ENCODE measurements around the gene KCTD17.

The KCTD17 gene

DNA sequence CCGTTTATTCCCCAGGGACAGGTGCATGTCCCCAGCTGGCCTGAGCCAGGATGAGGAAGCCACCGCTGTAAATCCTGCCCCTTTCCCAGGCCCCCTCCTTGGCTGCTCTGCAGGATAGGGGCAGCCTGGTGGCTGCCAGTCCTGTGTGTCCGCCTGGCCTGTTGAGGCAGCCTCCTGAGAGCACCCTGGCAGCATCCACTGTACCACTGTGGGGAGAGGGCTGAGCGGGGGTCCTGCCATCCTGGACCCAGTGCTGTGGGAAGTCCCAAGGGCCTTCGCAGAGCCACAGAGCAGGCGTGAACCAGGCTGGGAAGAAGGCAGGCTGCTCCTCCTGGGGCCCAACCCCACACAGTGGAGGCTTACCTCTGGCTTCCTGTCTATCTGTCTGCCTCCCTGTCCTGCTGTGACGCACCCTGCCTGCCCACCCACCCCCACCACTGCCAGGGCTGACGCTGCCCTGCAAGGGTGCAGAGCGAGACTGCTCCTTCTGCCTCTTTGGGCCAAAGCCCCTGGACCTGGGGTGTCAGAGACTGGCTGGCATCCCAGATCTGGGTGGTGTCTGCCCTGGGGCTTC lies 8.4 kb downstream of the KCTD17 start:
- no peak overlapping the region for H3K27ac ChIP-seq (ENCODE audit: insufficient read depth in 1 of 2, low read depth in 1 of 2, low read length in 2 of 2, poor library complexity in 1 of 2, severe bottlenecking in 2 of 2)
- CTCF ChIA-PET = no interaction called here
- DNase-seq = no peak
- H3K9me3 ChIP-seq (ENCODE audit: control extremely low read depth in 1 of 5, control insufficient read depth in 4 of 5, insufficient read depth in 2 of 5, low read depth in 1 of 5, low read length in 4 of 5) = no peaks in the 10 kb centered on the region
- peaks cover 0 to 30% (median 5%) of the 10 kb centered on the region in 4 experiments for H3K36me3 ChIP-seq (ENCODE audit: control insufficient read depth in 4 of 4, insufficient read depth in 4 of 4, low read length in 3 of 4)
- POLR2A ChIA-PET = no interaction called here
- WGBS (ENCODE audit: insufficient coverage) = 98% methylated on average over 6 of the region's 9 CpGs
- no peak overlapping the region for H3K4me3 ChIP-seq (ENCODE audit: control insufficient read depth in 1 of 7, extremely low read depth in 1 of 7, insufficient read depth in 4 of 7, low read depth in 2 of 7, low read length in 6 of 7)
- no peaks in the 10 kb centered on the region for H3K27me3 ChIP-seq (replicated peaks in 2 of 5; ENCODE audit: control insufficient read depth in 4 of 5, insufficient read depth in 5 of 5, low read length in 4 of 5)
- peaks cover 0 to 2% (median 0%) of the 10 kb centered on the region in 4 experiments for H3K4me1 ChIP-seq (ENCODE audit: control extremely low read depth in 1 of 4, control insufficient read depth in 4 of 4, insufficient read depth in 4 of 4, low read length in 3 of 4)

- H3K4me1 ChIP-seq (ENCODE audit: control extremely low read depth in 1 of 4, control insufficient read depth in 4 of 4, insufficient read depth in 4 of 4, low read length in 3 of 4) = peaks cover 0 to 2% (median 0%) of the 10 kb centered on the region in 4 experiments
- CTCF ChIA-PET = no interaction called here
- no peaks in the 10 kb centered on the region for H3K9me3 ChIP-seq (ENCODE audit: control extremely low read depth in 1 of 5, control insufficient read depth in 4 of 5, insufficient read depth in 2 of 5, low read depth in 1 of 5, low read length in 4 of 5)
- WGBS (ENCODE audit: insufficient coverage) = 90% methylated on average over 17 of the region's 28 CpGs
- peaks cover 0 to 25% (median 5%) of the 10 kb centered on the region in 4 experiments for H3K36me3 ChIP-seq (ENCODE audit: control insufficient read depth in 4 of 4, insufficient read depth in 4 of 4, low read length in 3 of 4)
- POLR2A ChIA-PET = no interaction called here
- H3K4me3 ChIP-seq (ENCODE audit: control insufficient read depth in 1 of 7, extremely low read depth in 1 of 7, insufficient read depth in 4 of 7, low read depth in 2 of 7, low read length in 6 of 7) = no peak overlapping the region
- H3K27ac ChIP-seq (ENCODE audit: insufficient read depth in 1 of 2, low read depth in 1 of 2, low read length in 2 of 2, poor library complexity in 1 of 2, severe bottlenecking in 2 of 2) = no peak overlapping the region
- H3K27me3 ChIP-seq (replicated peaks in 2 of 5; ENCODE audit: control insufficient read depth in 4 of 5, insufficient read depth in 5 of 5, low read length in 4 of 5) = no peaks in the 10 kb centered on the region
- no peak for DNase-seq
Observed at GRCh38 chr22:37060801-37061610, 9.5 kb downstream of the KCTD17 start.

DNA sequence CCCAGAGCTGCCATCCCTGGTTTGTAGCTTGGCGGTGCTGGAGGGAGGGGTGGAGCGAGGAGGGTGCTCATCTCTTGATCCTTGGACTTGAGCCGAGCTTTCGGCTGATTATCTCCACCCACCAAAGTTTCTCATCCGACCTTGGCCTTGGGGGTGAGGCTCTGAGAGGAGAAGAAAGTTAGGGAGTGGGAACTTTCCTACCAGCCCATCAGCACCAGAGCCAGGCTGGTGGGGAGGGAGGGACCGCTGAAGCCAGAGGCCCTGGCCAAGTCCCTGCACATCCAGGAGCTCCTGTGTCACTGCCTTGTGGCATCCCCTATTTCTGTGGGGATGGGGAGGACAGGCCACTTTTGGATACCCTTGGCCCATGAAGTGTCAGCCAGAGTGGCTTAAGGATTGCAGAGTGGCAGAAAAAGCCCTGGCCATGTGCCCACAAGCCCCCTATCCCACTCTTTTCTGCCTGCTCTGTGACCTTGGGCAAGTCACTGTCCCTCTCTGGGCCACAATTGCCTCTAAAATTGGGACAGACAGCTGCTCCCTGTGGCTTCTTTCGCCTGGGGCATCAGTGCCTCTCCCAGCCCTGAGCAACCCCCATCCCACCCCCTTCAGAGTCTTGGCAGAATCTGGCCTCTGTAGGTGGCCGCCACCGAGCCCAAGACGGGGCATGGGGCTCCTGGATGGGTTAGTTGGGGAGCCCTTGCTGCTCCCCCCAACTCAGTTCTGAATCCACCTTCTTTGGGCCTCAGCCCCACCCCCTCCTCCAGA lies 10.3 kb downstream of the KCTD17 start:
- ChIA-PET POLR2A (no interaction called here), CTCF (no interaction called here)
- WGBS (ENCODE audit: insufficient coverage) = 95% methylated on average over 4 of the region's 10 CpGs
- H3K27me3 ChIP-seq (replicated peaks in 2 of 5; ENCODE audit: control insufficient read depth in 4 of 5, insufficient read depth in 5 of 5, low read length in 4 of 5) = peaks cover 0 to 3% (median 0%) of the 10 kb centered on the region in 5 experiments
- H3K4me3 ChIP-seq (ENCODE audit: control insufficient read depth in 1 of 7, extremely low read depth in 1 of 7, insufficient read depth in 4 of 7, low read depth in 2 of 7, low read length in 6 of 7) = no peak overlapping the region
- H3K36me3 ChIP-seq (ENCODE audit: control insufficient read depth in 4 of 4, insufficient read depth in 4 of 4, low read length in 3 of 4) = peaks cover 0 to 19% (median 5%) of the 10 kb centered on the region in 4 experiments
- H3K4me1 ChIP-seq (ENCODE audit: control extremely low read depth in 1 of 4, control insufficient read depth in 4 of 4, insufficient read depth in 4 of 4, low read length in 3 of 4) = peaks cover 0 to 2% (median 0%) of the 10 kb centered on the region in 4 experiments
- H3K9me3 ChIP-seq (ENCODE audit: control extremely low read depth in 1 of 5, control insufficient read depth in 4 of 5, insufficient read depth in 2 of 5, low read depth in 1 of 5, low read length in 4 of 5) = no peaks in the 10 kb centered on the region
- H3K27ac ChIP-seq (ENCODE audit: insufficient read depth in 1 of 2, low read depth in 1 of 2, low read length in 2 of 2, poor library complexity in 1 of 2, severe bottlenecking in 2 of 2) = no peak overlapping the region
- no peak for DNase-seq

- ChIA-PET POLR2A (no interaction called here), CTCF (interaction anchor here (0.9 kb wide), 1 partner anchor 19 kb away, joined by 3 read pairs; no protein-coding TSS in a partner anchor)
- DNase-seq = no peak
- Histone ChIP-seq H3K4me1 (ENCODE audit: control extremely low read depth in 1 of 4, control insufficient read depth in 4 of 4, insufficient read depth in 4 of 4, low read length in 3 of 4) (peaks cover 0 to 2% (median 0%) of the 10 kb centered on the region in 4 experiments), H3K9me3 (ENCODE audit: control extremely low read depth in 1 of 5, control insufficient read depth in 4 of 5, insufficient read depth in 2 of 5, low read depth in 1 of 5, low read length in 4 of 5) (no peaks in the 10 kb centered on the region), H3K36me3 (ENCODE audit: control insufficient read depth in 4 of 4, insufficient read depth in 4 of 4, low read length in 3 of 4) (peaks cover 0 to 14% (median 4%) of the 10 kb centered on the region in 4 experiments), H3K4me3 (ENCODE audit: control insufficient read depth in 1 of 7, extremely low read depth in 1 of 7, insufficient read depth in 4 of 7, low read depth in 2 of 7, low read length in 6 of 7) (no peak overlapping the region), H3K27me3 (replicated peaks in 2 of 5; ENCODE audit: control insufficient read depth in 4 of 5, insufficient read depth in 5 of 5, low read length in 4 of 5) (peaks cover 0 to 5% (median 0%) of the 10 kb centered on the region in 5 experiments), H3K27ac (ENCODE audit: insufficient read depth in 1 of 2, low read depth in 1 of 2, low read length in 2 of 2, poor library complexity in 1 of 2, severe bottlenecking in 2 of 2) (no peak overlapping the region)
- WGBS (ENCODE audit: insufficient coverage) = 50% methylated on average over 5 of the region's 7 CpGs
Observed at GRCh38 chr22:37062376-37062675, 10.8 kb downstream of the KCTD17 start.

DNA sequence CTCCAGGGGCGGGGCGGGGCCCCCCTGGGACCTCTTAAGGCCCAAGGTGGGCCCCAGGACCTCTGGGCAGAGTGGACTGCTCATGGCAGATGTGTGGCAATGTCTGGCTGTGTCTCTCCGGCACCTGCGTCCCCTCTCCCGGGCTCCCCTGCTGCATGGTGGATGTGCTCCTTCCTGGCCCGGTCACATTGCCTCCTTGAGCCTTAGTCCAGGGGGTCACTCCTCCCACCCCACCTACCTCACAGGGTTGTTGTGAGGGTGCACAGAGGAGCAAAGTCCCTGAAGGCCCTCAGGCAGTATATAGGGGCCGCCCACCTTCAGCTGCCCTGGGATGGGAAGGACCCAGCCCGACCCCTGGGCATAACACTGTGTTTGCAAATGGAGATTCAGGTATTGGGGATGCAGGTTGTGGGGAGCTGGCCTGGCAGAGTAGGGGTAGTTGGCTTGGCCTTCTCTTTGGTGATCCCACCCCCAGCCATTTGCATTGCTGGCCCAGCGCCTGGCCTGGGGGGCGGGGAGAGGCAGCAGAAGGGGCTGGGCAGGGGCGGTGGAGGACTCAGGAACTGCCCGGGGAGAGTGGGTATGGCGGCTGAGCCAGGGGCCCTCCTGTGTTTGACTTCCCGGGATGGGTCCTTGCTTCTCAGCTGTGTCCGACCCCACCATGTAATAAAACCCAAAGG lies 11.3 kb downstream of the KCTD17 start:
- Histone ChIP-seq H3K27ac (ENCODE audit: insufficient read depth in 1 of 2, low read depth in 1 of 2, low read length in 2 of 2, poor library complexity in 1 of 2, severe bottlenecking in 2 of 2) (no peak overlapping the region), H3K27me3 (replicated peaks in 2 of 5; ENCODE audit: control insufficient read depth in 4 of 5, insufficient read depth in 5 of 5, low read length in 4 of 5) (peaks cover 0 to 10% (median 3%) of the 10 kb centered on the region in 5 experiments), H3K36me3 (ENCODE audit: control insufficient read depth in 4 of 4, insufficient read depth in 4 of 4, low read length in 3 of 4) (peaks cover 0 to 10% (median 1%) of the 10 kb centered on the region in 4 experiments), H3K4me3 (ENCODE audit: control insufficient read depth in 1 of 7, extremely low read depth in 1 of 7, insufficient read depth in 4 of 7, low read depth in 2 of 7, low read length in 6 of 7) (no peak overlapping the region), H3K9me3 (ENCODE audit: control extremely low read depth in 1 of 5, control insufficient read depth in 4 of 5, insufficient read depth in 2 of 5, low read depth in 1 of 5, low read length in 4 of 5) (no peaks in the 10 kb centered on the region), H3K4me1 (ENCODE audit: control extremely low read depth in 1 of 4, control insufficient read depth in 4 of 4, insufficient read depth in 4 of 4, low read length in 3 of 4) (peaks cover 0 to 2% (median 0%) of the 10 kb centered on the region in 4 experiments)
- no peak for DNase-seq
- 100% methylated on average over 4 of the region's 15 CpGs for WGBS (ENCODE audit: insufficient coverage)
- POLR2A ChIA-PET = no interaction called here
- CTCF ChIA-PET = interaction anchor here (0.9 to 1.5 kb wide), 2 partner anchors 14 to 20 kb away, joined by 3 to 5 read pairs; no protein-coding TSS in a partner anchor

GRCh38 chr22:37063431-37064420 lies 12.2 kb downstream of the KCTD17 start:
- Histone ChIP-seq H3K9me3 (ENCODE audit: control extremely low read depth in 1 of 5, control insufficient read depth in 4 of 5, insufficient read depth in 2 of 5, low read depth in 1 of 5, low read length in 4 of 5) (no peaks in the 10 kb centered on the region), H3K36me3 (ENCODE audit: control insufficient read depth in 4 of 4, insufficient read depth in 4 of 4, low read length in 3 of 4) (peaks cover 0 to 6% (median 1%) of the 10 kb centered on the region in 4 experiments), H3K27ac (ENCODE audit: insufficient read depth in 1 of 2, low read depth in 1 of 2, low read length in 2 of 2, poor library complexity in 1 of 2, severe bottlenecking in 2 of 2) (no peak overlapping the region), H3K27me3 (replicated peaks in 2 of 5; ENCODE audit: control insufficient read depth in 4 of 5, insufficient read depth in 5 of 5, low read length in 4 of 5) (peaks cover 0 to 19% (median 12%) of the 10 kb centered on the region in 5 experiments), H3K4me3 (ENCODE audit: control insufficient read depth in 1 of 7, extremely low read depth in 1 of 7, insufficient read depth in 4 of 7, low read depth in 2 of 7, low read length in 6 of 7) (no peak overlapping the region), H3K4me1 (ENCODE audit: control extremely low read depth in 1 of 4, control insufficient read depth in 4 of 4, insufficient read depth in 4 of 4, low read length in 3 of 4) (peaks cover 0 to 4% (median 0%) of the 10 kb centered on the region in 4 experiments)
- 92% methylated on average over 26 of the region's 28 CpGs for WGBS (ENCODE audit: insufficient coverage)
- ChIA-PET CTCF (interaction anchor here (1.5 to 2.0 kb wide), 2 partner anchors 9 to 13 kb away, joined by 5 to 8 read pairs; no protein-coding TSS in a partner anchor), POLR2A (no interaction called here)
- no peak for DNase-seq
